HTR-8/SVneo (cell line): ENCODE measurements around the gene VCX3B.
"Not testable (repeated sequence)": the region's sequence is repeated elsewhere in the genome, so short reads cannot be mapped to it uniquely, and the experiment has no call there.

Experiments
- DNase-seq: peaks from one replicate; pipeline ENCODE4 v3.0.0; 2011; ENCODE audit warnings: low spot score, mixed read lengths; ENCODE audit not compliant: insufficient read length
- FAIRE-seq: peaks from 2 replicates; lab custom pipeline; 2011; peaks lifted over from hg19 to GRCh38; lab: Jason Lieb, UNC

VCX3B gene

DNA sequence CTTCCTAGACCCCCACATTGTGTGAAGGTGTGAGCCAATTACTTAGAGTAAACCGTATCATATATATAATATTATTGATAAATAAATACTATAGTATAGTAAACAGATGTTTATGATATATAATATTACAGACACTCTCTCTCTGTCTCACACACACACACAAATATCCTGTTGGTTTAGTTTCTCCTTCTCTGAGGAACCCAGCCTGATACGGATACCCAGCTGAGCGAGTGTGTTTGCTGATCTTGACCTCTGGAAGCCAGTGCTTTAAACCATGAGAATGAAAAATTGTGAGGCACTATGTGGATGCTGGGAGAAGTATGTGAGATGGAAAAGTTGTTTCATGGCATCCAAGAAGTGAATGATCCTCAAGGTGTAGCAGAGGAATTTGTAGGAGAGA is at the start of gene VCX3B:
TSS of gene VCX3B (plus strand) at position 301 of the 400 bp plus-strand sequence. CDS start 621 bp downstream, outside the sequence.
- not testable (repeated sequence) for DNase-seq, FAIRE-seq

DNA sequence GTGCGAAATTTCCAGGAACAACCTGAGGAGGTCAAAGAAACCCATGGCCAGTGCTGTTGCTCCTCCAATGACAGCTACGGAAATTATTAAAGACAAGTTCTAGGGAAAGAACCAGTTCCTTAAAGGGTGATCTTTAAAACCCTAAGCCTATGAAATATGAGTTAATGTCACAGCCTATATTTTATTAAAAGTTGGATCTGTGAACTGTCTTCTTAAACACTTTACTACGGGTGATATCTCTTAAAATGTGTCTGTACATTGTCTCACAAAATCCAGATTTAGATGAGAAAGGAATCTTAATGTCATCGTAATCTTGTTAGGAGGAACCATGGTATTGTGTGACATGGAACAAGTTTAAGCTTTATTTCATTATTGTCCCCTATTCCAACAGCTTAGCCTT is 46.3 kb upstream of the VCX3B start:
- FAIRE-seq: no peak
- DNase-seq: no peak

DNA sequence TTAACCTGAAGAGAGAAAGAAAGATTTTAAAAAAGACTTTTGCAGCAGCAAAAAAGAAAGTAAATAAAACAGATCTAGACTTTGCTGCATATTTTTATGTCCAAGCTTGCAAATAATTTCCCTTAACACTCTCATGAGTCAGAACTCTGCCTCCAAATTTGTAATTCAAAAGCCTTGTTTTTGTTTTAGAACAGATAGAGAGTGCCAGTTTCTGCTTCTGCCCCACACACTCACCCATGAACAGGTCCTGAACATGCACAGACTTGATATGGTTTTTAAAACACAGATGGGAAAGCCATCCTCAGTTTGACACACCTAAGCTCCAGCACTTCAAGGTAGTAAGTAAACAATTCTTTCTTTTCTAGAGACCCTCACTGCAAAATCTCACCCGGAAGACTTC is 39.7 kb upstream of the VCX3B start:
- DNase-seq (no peak), FAIRE-seq (no peak)

GRCh38 chrX:8429692-8430249 is 34.9 kb upstream of the VCX3B start:
- DNase-seq (no peak), FAIRE-seq (no peak)

DNA sequence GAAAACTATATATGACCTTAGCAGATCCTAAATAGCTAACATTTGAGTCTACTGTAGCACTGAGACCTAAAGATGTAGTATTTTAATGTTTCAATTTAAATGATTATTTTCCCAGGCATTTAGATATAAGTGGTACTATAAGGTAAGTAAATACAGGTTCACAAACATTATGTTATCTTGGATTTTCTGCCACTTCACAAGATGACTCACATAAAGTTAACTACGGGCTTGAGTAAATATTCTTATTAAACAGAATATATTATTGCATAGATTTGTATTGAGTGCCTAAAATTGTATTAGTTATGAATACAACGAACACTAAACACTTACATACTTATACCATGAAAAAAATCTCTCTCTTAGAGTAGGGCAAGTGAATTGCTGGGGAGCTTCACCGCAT is 34.2 kb upstream of the VCX3B start:
- FAIRE-seq (no peak), DNase-seq (no peak)

DNA sequence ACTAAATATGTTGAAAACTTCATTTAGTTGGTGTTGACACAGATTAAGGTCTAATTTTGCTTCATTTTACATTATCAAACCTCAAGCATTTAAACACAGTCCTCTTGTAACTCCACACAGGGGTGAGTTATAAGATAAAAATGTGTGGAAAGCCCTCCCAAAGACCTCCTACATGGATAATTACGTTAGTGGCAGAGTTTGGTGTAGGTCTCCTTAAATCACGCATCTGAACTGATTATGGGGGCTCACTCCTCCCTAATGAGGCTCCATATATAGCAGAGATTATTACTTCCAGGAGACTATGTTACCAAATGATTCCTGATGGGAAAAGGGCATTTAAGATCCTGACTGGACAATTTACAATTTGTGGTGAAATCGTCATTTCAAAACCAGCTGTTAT is 32.2 kb upstream of the VCX3B start:
- DNase-seq: no peak
- FAIRE-seq: no peak

- no peak for FAIRE-seq
- DNase-seq: no peak
These were observed 31.2 kb upstream of the VCX3B start for GRCh38 chrX:8433109-8434062.

GRCh38 chrX:8447368-8447767 is 17.3 kb upstream of the VCX3B start:
- DNase-seq (no peak), FAIRE-seq (no peak)

DNA sequence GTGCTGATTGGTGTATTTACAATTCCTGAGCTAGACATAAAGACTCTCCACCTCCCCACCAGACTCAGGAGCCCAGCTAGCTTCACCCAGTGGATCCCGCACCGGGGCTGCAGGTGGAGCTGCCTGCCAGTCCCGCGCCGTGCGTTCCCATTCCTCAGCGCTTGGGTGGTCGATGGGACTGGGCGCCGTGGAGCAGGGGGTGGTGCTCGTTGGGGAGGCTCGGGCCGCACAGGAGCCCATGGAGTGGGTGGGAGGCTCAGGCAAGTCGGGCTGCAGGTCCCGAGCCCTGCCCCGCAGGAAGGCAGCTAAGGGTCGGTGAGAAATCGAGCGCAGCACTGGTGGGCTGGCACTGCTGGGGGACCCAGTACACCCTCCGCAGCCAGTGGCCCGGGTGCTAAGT is 12.3 kb upstream of the VCX3B start:
- DNase-seq, FAIRE-seq: not testable (repeated sequence)

DNA sequence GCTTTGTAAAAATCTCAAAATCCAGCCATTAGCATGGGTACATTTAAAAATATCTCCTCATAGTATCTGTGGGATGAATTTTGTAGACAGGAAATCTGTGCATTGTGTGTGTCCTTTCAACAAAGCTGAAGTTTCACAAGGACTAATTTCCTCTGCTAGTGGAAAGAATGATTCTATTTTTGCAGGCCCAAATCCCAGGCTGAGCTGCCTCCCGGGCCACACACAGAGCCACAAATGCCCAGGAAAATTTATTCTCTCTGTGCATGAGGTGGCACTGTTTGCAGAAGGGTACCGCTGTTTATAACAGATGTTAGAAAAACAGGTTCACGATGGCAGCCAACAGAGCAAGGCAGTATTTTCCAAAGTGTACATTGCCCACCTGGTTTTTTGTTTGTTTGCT is 11.0 kb upstream of the VCX3B start:
- FAIRE-seq: no peak
- no peak for DNase-seq

- no peak for DNase-seq
- no peak for FAIRE-seq
These were observed 9.1 kb upstream of the VCX3B start for GRCh38 chrX:8455557-8455956.

GRCh38 chrX:8462488-8462887 is 2.1 kb upstream of the VCX3B start:
- DNase-seq (no peak), FAIRE-seq (no peak)

DNA sequence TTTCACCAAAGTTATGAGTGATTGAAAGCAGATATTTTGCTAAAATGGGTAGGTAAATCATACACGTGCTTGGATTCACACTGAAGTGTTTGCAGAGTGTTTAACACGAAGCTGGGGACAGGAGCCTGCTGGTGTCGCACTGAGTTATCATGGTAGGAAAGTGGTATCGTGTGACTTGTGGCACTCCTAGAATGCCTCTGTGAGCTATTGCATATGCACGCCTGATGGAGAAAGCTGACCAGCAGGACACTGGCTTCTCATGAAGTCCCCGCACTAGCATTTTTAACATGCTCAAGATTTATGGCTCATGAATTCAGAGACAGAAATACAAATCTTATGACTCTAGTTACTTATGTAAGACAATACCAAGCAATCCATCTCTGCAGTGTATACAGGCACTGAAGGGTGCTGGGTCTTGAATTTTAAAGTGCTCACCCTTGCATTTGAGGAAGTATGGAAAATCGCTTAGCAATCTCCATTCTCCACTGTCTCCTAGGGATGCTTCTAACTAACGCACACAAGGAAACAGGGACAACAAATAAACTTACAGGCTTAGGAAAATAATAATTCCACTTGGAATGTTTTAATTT is 19.8 kb downstream of the VCX3B start:
- FAIRE-seq (no peak), DNase-seq (no peak)

- not testable (repeated sequence) for DNase-seq, FAIRE-seq
These were observed 30.4 kb downstream of the VCX3B start for GRCh38 chrX:8495036-8495435.

DNA sequence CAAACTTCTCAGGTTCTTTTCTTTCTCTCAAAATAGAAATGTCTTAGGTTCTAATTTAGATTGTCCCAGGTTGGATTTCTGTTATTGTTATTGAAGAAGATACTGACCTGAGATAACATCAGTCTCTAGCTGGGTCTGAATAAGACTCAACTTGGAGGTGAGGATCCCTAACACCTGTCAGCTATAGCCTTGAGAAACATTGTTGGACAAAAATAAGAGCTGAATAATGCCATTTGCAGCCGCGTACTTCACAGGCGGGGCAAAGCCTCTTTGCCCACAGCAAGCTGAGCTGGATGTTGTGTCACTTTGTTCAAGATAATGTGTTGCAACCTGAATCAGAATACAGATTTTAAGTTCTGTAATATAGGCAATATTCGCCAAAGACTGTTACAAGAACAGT is 35.6 kb downstream of the VCX3B start:
- DNase-seq (no peak), FAIRE-seq (no peak)

GRCh38 chrX:8502101-8502500 is 37.5 kb downstream of the VCX3B start:
- not testable (repeated sequence) for FAIRE-seq, DNase-seq

- DNase-seq: peak; percentile 13
These were observed 39.8 kb downstream of the VCX3B start for GRCh38 chrX:8504451-8504850.

More at GRCh38 chrX:8504451-8504850, 39.8 kb downstream of the VCX3B start:
- no peak for FAIRE-seq
